Esophagus squamous epithelium (tissue), 5 donors: ENCODE results near the gene ODC1. TPM values are rescaled to one million over a fixed set of nuclear protein-coding genes. Genes with fewer than 3 reads are reported as not detected.
A peak's percentile ranks its signal among the peaks of the same experiment; 100 is the strongest.

Source experiments
- DNase-seq: peaks from one replicate; lab custom pipeline; 2025; lab: John Stamatoyannopoulos, UW
- H3K27ac ChIP-seq, 4 donors: fragments of 200-600 bp; sonication (generic); one replicate each; pipeline ENCODE4 v1.5.1; 2016 to 2019; ENCODE audit warnings: mild to moderate bottlenecking in 1 of 4
- H3K27me3 ChIP-seq, 4 donors: fragments of 200-600 bp; sonication (generic); 1 replicate in 3 of 4; 2 replicates in 1 of 4; pipeline versions ENCODE4 v1.5.1 to v1.6.0; 2017 to 2021; ENCODE audit warnings: antibody characterized with exemption in 1 of 4
- H3K36me3 ChIP-seq, 3 donors: fragments of 200-600 bp; sonication (generic); one replicate each; pipeline ENCODE4 v1.5.1; 2016 to 2019
- H3K4me1 ChIP-seq, 3 donors: fragments of 200-600 bp; sonication (generic); one replicate each; pipeline ENCODE4 v1.5.1; 2017 to 2019
- H3K4me3 ChIP-seq, 4 donors: fragments of 200-600 bp; sonication (generic); 1 replicate in 3 of 4; 2 replicates in 1 of 4; pipeline ENCODE4 v1.5.1; 2016 to 2019; ENCODE audit warnings: mild to moderate bottlenecking in 2 of 4, moderate library complexity in 1 of 4
- H3K9me3 ChIP-seq, 3 donors: fragments of 200-600 bp; sonication (generic); one replicate each; pipeline ENCODE4 v1.5.1; 2016 to 2019
- CTCF ChIP-seq, 6 experiments: fragments of 450-650 bp in 4 of 6; fragments of 200-600 bp in 2 of 6; sonication (generic) in 2 of 6; IDR thresholded peaks; one replicate each; pipeline ENCODE4 v1.5.1; 2016 to 2019; ENCODE audit warnings: antibody characterized with exemption in 6 of 6, mild to moderate bottlenecking in 4 of 6, moderate library complexity in 4 of 6
- POLR2A ChIP-seq, 4 donors: fragments of 450-650 bp; IDR thresholded peaks; one replicate each; pipeline ENCODE4 v1.6.1; 2017; ENCODE audit warnings: antibody characterized with exemption in 4 of 4, mild to moderate bottlenecking in 4 of 4, moderate library complexity in 3 of 4
- WGBS, 2 donors: methylation state at CpG; one replicate each; pipeline ENCODE4 v1.1.5; 2018; 5-methylcytosine and 5-hydroxymethylcytosine counted together
- intact Hi-C: fragments of 100-400 bp; cut with DNase I; formaldehyde crosslinking; loops from one replicate; pipeline ENCODE4 v1.15.0; 2022
- total RNA-seq, 4 donors: library from RNA; depleted of rRNA; stranded (reverse); fragments of >200 nt; gene quantifications; one replicate each; pipeline ENCODE4 v1.1.0, GENCODE V29; 2016
- donor health status: DM: yes; HTN: yes; CAD: no.

Gene ODC1
- total RNA-seq, 4 donors from 2014 or later, result 14.9 to 66.8 (median 26.3) TPM

GRCh38 chr2:10393640-10393982 lies 54.5 kb downstream of the ODC1 start:
- WGBS, 2 donors, result 62% methylated on average over 2 of the region's 4 CpGs; no CpG with 5 or more reads in 1 of the 2 donors
- intact Hi-C loops, result no loop called here
- Histone ChIP-seq H3K36me3 (no peaks in the 10 kb centered on the region), H3K4me1 (peaks cover 19 to 67% (median 27%) of the 10 kb centered on the region in 3 donors), H3K4me3 (no peak overlapping the region), H3K9me3 (no peaks in the 10 kb centered on the region), H3K27me3 (no peaks in the 10 kb centered on the region), H3K27ac (peak overlapping the region in 3 of 4 donors; percentile 3 to 70 (median 58))
- TF ChIP-seq CTCF (IDR thresholded peaks at IDR 0.05) (no peak), POLR2A (IDR thresholded peaks at IDR 0.05) (no peak)
- no peak for DNase-seq

GRCh38 chr2:10392951-10393639 lies 55.0 kb downstream of the ODC1 start:
- DNase-seq, result no peak
- H3K27ac ChIP-seq, result peak overlapping the region in 3 of 4 donors; percentile 3 to 70 (median 58)
- intact Hi-C loops, result no loop called here
- WGBS, 2 donors, result 58 to 63% methylated on average over 6 to 9 of the region's 9 CpGs
- no peaks in the 10 kb centered on the region for H3K27me3 ChIP-seq
- no peak overlapping the region for H3K4me3 ChIP-seq
- peaks cover 19 to 62% (median 27%) of the 10 kb centered on the region in 3 donors for H3K4me1 ChIP-seq
- no peaks in the 10 kb centered on the region for H3K36me3 ChIP-seq
- H3K9me3 ChIP-seq, result no peaks in the 10 kb centered on the region
- no peak for TF ChIP-seq CTCF (IDR thresholded peaks at IDR 0.05)
- TF ChIP-seq POLR2A (IDR thresholded peaks at IDR 0.05), result no peak

GRCh38 chr2:10392548-10392947 lies 55.6 kb downstream of the ODC1 start:
- peak overlapping the region in 3 of 4 donors; percentile 3 to 70 (median 58) for H3K27ac ChIP-seq
- H3K27me3 ChIP-seq, result no peaks in the 10 kb centered on the region
- no peaks in the 10 kb centered on the region for H3K36me3 ChIP-seq
- 79 to 88% methylated on average over 6 of the region's 6 CpGs for WGBS, 2 donors
- no peak overlapping the region for H3K4me3 ChIP-seq
- peaks cover 19 to 57% (median 24%) of the 10 kb centered on the region in 3 donors for H3K4me1 ChIP-seq
- DNase-seq, result no peak
- intact Hi-C loops, result no loop called here
- no peaks in the 10 kb centered on the region for H3K9me3 ChIP-seq
- TF ChIP-seq CTCF (IDR thresholded peaks at IDR 0.05) (no peak), POLR2A (IDR thresholded peaks at IDR 0.05) (no peak)

- TF ChIP-seq POLR2A (IDR thresholded peaks at IDR 0.05) (no peak), CTCF (IDR thresholded peaks at IDR 0.05) (no peak)
- 86 to 93% methylated on average over 5 of the region's 5 CpGs for WGBS, 2 donors
- DNase-seq, result no peak
- intact Hi-C loops, result no loop called here
- Histone ChIP-seq H3K27me3 (no peaks in the 10 kb centered on the region), H3K27ac (no peak overlapping the region), H3K4me3 (no peak overlapping the region), H3K9me3 (no peaks in the 10 kb centered on the region), H3K4me1 (peaks cover 19 to 52% (median 24%) of the 10 kb centered on the region in 3 donors), H3K36me3 (no peaks in the 10 kb centered on the region)
These were observed 56.0 kb downstream of the ODC1 start for GRCh38 chr2:10392100-10392499.

GRCh38 chr2:10390369-10390801 lies 57.7 kb downstream of the ODC1 start:
- Histone ChIP-seq H3K4me1 (peaks cover 19 to 61% (median 30%) of the 10 kb centered on the region in 3 donors), H3K9me3 (no peaks in the 10 kb centered on the region), H3K4me3 (no peak overlapping the region), H3K36me3 (no peaks in the 10 kb centered on the region), H3K27me3 (no peaks in the 10 kb centered on the region), H3K27ac (no peak overlapping the region)
- TF ChIP-seq CTCF (IDR thresholded peaks at IDR 0.05) (no peak), POLR2A (IDR thresholded peaks at IDR 0.05) (no peak)
- intact Hi-C loops, result no loop called here
- DNase-seq, result no peak
- 19 to 36% methylated on average over 4 of the region's 6 CpGs for WGBS, 2 donors
